Urothelium cell line (cell line): Measurements from ENCODE around the gene DIDO1.
A peak's percentile ranks its signal among the peaks of the same experiment; 100 is the strongest.
"Not testable (repeated sequence)": the region's sequence is repeated elsewhere in the genome, so short reads cannot be mapped to it uniquely, and the experiment has no call there.

Source experiments
- DNase-seq: peaks from one replicate; pipeline ENCODE4 v3.0.0; 2011; ENCODE audit warnings: low spot score, mixed read lengths
- FAIRE-seq: peaks from 2 replicates; lab custom pipeline; 2011; peaks lifted over from hg19 to GRCh38; lab: Jason Lieb, UNC

The DIDO1 gene

GRCh38 chr20:62962891-62963613 is 36.7 kb upstream of the DIDO1 start:
- DNase-seq (no peak), FAIRE-seq (no peak)

GRCh38 chr20:62962221-62962879 is 36.0 kb upstream of the DIDO1 start:
- FAIRE-seq (no peak), DNase-seq (no peak)

GRCh38 chr20:62961799-62962198 is 35.5 kb upstream of the DIDO1 start:
- DNase-seq: no peak
- no peak for FAIRE-seq

GRCh38 chr20:62961310-62961783 is 35.0 kb upstream of the DIDO1 start:
- DNase-seq (no peak), FAIRE-seq (no peak)

- not testable (repeated sequence) for DNase-seq, FAIRE-seq
Measured at GRCh38 chr20:62960446-62961309, 34.4 kb upstream of the DIDO1 start.

GRCh38 chr20:62959998-62960436 is 33.7 kb upstream of the DIDO1 start:
- FAIRE-seq (peak; percentile 66), DNase-seq (no peak)

- DNase-seq: no peak
- FAIRE-seq: no peak
Measured at GRCh38 chr20:62959101-62959971, 33.0 kb upstream of the DIDO1 start.

- FAIRE-seq: no peak
Measured at GRCh38 chr20:62958388-62959100, 32.2 kb upstream of the DIDO1 start.

GRCh38 chr20:62957136-62958117 is 31.1 kb upstream of the DIDO1 start:
- FAIRE-seq: peak; percentile 92
- DNase-seq: no peak

More at GRCh38 chr20:62958388-62959100, 32.2 kb upstream of the DIDO1 start:
- no peak for DNase-seq

- DNase-seq: no peak
- no peak for FAIRE-seq
Measured at GRCh38 chr20:62956387-62957135, 30.3 kb upstream of the DIDO1 start.

- FAIRE-seq (no peak), DNase-seq (no peak)
Measured at GRCh38 chr20:62955519-62956386, 29.4 kb upstream of the DIDO1 start.

GRCh38 chr20:62953839-62954703 is 27.8 kb upstream of the DIDO1 start:
- no peak for FAIRE-seq

GRCh38 chr20:62952968-62953838 is 26.9 kb upstream of the DIDO1 start:
- DNase-seq (no peak), FAIRE-seq (no peak)

More at GRCh38 chr20:62953839-62954703, 27.8 kb upstream of the DIDO1 start:
- DNase-seq: no peak

- no peak for DNase-seq
- no peak for FAIRE-seq
Measured at GRCh38 chr20:62952373-62952967, 26.2 kb upstream of the DIDO1 start, which contains the start of gene SLC17A9. Gene SLC17A9 (plus strand): TSS chr20:62952709. CDS start chr20:62952831, 122 bp downstream.
